Neural cell (in vitro differentiated cells): ENCODE results near the gene TENM3.

Experiments used
- EZH2 ChIP-seq: fragments of 200-600, 300-800 bp; shearing (Covaris generic), sonication (generic); IDR thresholded peaks from 2 replicates; pipeline ENCODE4 v1.6.1; 2014; ENCODE audit warnings: antibody characterized with exemption, low read length, borderline replicate concordance, mild to moderate bottlenecking; ENCODE audit not compliant: insufficient read depth, poor library complexity, severe bottlenecking
- POLR2AphosphoS5 ChIP-seq: IDR thresholded peaks from 2 replicates; pipeline ENCODE4 v1.6.1; 2012
- TF ChIP-seq, protein P1 (sequence below): fragments of 450-650 bp; IDR thresholded peaks from 2 replicates; pipeline ENCODE4 v1.5.1; 2014; ENCODE audit warnings: antibody characterized with exemption, mild to moderate bottlenecking, moderate library complexity; ENCODE audit not compliant: poor library complexity, severe bottlenecking

DNA sequence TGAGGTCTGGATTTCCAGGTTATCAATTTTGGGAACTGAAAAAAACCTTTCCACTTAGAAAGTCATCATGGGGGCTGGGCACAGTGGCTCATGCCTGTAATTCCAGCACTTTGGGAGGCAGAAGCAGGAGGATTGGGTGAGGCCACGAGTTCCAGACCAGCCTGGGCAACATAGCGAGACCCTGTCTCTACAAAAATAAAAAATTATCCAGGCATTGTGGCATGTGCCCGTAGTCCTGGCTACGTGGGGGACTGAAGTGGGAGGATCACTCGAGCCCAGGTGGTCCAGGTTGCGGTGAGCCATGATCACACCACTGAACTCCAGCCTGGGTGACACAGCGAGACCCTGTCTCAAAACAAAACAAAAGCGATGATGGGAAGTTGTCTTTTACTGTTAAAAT, 7.9 kb downstream of the TENM3 start:
- TF ChIP-seq, protein P1, sequence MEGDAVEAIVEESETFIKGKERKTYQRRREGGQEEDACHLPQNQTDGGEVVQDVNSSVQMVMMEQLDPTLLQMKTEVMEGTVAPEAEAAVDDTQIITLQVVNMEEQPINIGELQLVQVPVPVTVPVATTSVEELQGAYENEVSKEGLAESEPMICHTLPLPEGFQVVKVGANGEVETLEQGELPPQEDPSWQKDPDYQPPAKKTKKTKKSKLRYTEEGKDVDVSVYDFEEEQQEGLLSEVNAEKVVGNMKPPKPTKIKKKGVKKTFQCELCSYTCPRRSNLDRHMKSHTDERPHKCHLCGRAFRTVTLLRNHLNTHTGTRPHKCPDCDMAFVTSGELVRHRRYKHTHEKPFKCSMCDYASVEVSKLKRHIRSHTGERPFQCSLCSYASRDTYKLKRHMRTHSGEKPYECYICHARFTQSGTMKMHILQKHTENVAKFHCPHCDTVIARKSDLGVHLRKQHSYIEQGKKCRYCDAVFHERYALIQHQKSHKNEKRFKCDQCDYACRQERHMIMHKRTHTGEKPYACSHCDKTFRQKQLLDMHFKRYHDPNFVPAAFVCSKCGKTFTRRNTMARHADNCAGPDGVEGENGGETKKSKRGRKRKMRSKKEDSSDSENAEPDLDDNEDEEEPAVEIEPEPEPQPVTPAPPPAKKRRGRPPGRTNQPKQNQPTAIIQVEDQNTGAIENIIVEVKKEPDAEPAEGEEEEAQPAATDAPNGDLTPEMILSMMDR, result no peak
- TF ChIP-seq POLR2AphosphoS5 (no peak), EZH2 (no peak)
